Activated CD4-positive, CD25-positive, alpha-beta regulatory T cell treated with anti-CD3 and anti-CD28 coated beads, Interleukin-2, amount 50 U/mL, for 72 hours (primary cell): ENCODE measurements around the gene RPL10.

Experiments used
- DNase-seq: peaks from one replicate; pipeline ENCODE4 v3.0.0; 2021

RPL10 gene

GRCh38 chrX:154363706-154364439 is 34.3 kb upstream of the RPL10 start:
- DNase-seq = no peak

DNA sequence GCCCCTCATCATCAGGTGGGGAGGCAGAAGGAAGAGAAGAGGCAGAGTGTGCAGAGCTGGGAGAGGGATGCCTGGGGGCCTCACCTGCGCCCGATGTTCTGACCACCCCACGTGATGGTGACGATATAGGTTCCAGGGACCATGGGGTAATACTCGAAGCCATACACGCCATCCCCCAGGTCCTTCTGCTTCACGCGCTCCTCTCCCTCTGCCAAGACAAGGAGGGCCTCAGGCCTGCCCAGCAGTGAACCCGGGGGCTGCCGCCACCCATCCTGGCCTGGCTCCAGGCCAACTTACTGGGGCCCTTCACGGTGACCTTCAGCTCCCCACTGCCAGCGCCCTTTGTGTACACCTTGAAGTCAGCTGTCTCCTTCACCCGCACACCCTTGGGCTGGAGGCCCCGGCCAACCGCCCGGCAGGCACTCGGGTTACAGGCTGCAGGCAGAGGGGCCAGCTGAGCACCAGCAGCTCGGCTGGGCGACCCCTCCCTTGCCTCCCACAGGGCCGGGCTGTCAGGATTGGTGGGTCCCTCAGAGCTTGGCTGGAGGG is 33.1 kb upstream of the RPL10 start:
- DNase-seq = no peak

- no peak for DNase-seq
Observed at GRCh38 chrX:154365997-154366665, 32.0 kb upstream of the RPL10 start.

GRCh38 chrX:154366666-154367055 is 31.5 kb upstream of the RPL10 start:
- no peak for DNase-seq

- no peak for DNase-seq
Observed at GRCh38 chrX:154367474-154368308, 30.5 kb upstream of the RPL10 start.

DNA sequence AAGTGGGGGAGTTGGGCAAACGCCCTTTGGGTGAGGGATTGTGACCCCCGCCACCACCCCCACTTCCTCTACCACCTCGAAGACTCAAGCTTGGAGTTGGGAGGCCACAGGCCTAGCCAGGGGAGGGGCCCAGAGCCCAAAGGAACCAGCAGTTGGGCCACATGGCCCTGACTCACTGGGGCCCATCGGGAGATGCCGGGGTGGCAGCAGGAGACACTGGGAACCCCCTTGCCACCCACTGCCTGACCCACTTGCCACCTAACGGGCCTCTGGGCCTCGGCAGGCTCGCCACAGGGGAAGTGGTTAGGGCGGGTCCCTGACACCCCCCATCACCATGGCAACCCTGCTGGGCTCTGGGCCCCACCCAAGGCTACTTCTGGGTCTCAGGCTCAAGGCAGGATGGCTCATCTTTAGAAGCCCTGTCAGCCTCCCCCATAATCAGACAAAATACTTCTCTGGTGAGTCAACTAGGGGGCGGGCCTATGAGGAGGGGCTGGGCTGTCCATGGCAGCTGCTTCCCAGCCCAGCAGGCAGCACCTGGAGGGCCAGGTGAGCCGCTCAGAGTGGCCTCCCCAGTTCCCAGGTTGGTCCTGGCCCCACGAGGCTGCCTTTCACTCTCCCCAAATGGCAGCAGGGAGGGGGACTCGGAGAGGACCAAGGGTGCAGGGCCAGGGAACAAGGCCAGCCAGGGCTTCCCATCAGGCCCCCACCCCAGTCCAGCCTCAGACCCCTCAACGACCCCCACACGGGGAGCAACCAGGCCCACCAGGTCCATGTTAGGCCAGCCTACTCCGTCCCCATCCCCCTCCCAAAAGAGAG is 29.3 kb upstream of the RPL10 start:
- DNase-seq = peak; percentile 86

DNA sequence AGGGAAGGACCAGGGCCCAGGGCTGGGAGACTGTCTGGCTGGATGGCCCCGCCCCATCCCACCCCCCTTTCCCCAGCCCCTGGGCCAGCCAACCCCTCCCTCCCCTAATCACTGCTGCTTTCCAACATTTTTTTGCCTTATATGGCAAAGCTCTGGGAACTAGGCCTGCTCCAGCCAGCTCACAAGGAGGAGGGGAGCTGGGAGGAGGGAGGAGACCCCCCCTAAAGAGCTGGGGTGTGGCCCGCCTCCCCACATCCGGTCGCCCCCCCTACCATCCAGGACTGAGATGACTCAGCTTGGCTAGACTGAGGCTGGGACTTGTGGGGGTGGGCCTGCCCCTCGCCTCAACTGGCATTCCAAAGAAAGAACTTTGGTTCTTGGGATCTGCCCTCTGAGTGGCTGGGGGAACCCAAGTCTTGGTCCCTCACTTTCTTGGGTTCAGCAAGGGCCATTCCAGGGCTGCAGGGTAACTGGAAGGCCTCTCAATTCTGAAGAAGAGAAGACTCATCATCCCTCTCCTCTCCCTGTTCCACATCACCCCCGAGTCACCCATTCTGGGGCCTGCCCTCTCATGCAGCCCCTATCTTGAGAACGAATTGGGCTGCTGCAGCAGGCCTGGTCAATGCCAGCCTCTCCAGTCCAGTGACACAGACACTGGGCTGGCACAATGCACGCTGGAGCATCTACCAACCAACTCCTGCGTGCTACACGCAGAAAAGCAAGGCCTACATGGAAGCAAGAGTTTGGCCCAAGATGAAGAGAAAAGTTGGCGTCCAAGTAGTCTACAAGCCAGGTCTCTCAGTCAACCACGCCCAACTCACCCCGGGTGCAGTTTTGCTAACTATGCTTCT is 28.5 kb upstream of the RPL10 start:
- no peak for DNase-seq

DNA sequence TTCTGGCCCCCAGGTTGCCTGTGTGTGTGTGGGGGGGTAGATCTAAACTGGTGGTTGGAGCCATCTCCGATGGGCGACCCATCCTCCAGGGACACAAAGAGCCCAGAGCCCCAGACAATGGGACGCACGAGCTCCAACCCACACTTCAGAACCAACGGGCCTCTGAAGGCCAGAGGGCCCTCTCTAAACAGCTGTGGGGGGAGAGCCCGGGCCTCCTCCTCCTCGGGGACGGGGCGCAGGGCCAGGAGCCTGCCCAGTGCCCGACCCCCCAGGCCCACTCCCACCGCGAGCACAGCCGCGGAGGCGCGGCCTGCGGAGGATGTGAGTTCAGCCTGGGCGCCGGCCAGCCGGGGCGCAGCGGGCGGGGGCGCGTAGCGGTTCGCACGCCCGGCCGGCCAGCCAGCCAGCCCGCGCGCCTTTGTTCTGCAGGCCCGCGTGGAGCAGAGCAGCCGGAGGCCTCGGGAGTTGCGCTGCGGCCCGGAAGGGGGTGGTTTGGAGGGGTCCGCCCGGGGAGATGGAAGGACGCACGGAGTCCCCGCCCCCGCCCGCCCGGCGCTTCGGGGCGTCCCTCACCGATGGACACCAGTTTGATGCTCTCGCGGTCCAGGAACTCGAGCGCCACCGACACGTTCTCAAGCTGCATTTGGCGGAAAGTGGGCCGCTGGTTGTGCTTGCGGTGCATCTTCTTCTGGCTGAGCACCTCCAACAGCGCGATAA is 27.7 kb upstream of the RPL10 start:
- DNase-seq = no peak

DNA sequence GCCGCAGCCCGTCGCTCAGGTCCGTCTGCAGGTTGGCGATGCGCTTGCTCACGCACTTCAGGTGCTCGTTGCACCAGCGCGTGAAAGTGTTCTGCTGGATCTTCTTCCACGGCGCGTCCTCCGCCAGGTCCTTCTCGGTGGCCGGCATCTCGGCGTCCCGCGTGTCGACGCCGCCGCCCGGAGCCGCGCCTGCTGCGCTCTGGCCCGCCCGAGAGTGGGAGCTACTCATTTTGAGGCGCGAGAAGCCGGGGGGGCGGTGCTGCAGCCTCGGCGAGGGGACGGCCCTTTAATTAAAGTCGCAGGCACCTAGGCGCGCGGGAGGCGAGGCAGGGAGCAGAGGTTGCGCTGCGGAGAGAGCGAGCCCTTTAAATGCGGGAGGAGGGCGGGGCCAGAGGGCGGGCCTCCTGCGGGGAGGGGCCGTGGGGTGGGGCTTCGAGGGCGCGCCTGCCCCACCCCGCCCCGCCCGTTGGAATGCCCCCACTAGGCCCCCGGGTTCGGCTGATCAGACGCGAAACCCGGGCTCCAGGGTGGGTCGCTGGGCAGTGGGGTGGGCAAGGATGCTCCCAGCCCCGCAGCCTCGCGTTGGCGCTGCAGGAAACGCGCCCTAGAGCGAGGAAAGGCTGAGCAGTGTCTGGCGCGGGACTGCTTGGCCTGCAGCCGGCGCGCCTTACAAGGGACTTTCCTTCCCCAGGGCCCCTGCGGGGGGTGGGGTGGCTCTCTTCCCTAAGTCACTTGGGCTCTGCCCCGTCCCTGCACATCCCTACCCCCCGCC is 27.0 kb upstream of the RPL10 start:
- peak; percentile 84 for DNase-seq

- no peak for DNase-seq
Observed at GRCh38 chrX:154371789-154372300, 26.3 kb upstream of the RPL10 start.

DNA sequence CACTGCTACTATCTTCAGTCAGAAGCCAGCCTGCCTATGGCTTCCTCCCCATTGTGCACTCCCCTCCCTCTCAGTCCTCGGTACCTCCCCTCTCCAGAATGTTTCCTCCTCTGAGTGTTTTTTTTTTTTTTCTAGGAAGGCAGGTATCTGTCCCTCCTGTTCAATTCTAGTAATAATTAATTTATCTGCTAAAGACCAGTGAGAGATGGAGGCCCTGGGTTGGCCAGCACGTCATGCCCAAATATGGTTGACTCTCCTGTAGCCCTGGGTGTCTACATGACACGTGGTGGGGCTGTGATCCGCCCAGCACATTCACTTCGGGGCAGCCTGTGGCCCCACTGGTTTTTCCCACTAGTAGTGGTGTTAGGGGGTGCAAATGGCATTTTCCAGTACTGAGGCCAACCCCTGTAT is 25.6 kb upstream of the RPL10 start:
- DNase-seq = no peak

DNA sequence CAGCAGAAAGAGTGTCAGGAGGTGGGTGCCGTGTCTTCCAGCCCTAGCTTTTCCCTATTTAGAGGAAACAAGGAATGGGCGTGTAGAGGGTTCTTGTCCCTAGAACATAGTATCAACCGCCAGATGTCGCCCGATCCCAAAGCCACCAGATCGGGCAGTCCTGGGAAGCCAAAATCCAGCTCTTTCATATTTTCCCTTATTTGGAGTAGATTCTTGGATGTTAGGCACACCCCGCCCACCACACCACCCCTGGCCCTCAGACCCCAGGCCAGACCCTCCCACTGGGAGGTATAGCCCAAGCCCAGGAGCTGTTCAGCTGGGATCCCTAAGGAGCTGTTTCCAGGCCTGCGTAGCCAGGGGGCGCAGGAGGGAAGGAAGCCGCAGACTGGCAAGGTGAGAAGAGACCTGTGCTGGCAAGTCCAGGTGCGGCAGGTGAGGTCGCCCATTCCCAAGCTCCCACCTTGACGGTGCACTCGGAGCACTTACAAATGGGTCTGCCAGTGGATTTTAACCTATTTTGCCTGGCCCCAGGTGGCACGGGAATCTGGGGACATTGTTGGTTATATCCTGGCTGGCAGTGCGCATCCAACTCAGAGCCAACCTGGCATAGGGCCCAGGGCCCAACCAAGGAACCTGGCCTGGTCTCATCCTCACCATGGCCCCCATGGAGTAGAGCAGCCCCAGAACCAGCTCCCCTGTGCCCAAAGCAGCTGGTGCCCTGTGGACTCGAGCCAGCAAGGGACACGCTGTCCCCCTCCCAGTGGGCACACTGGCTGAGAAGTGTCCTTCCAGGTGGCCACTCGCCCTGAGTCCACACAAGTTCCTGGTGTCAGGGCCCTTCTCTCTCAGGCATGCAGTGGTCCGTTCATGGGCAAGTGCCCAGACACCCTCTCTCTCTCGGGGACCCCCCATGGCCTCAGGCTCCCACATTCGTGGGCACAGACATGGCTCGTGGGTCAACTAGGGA is 24.6 kb upstream of the RPL10 start:
- no peak for DNase-seq

- DNase-seq = peak; percentile 52
Observed at GRCh38 chrX:154374313-154375155, 23.6 kb upstream of the RPL10 start, which contains the start of gene FLNA. FLNA (minus strand) TSS chrX:154374634; CDS start chrX:154371245, 3,389 bp downstream.

DNA sequence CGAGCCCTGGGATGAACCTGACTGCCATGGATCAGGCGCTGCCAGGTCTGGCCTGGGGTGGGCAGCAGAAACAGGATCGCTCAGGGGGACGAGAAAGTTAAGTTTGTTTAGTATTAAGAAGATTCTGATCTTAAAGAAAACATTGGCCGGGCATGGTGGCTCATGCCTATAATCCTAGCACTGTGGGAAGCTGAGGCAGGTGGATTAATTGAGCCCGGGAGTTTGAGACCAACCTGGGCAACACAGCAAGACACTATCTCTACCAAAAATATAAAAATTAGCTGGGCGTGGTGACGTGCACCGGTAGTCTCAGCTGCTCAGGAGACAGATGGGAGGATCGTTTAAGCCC is 23.0 kb upstream of the RPL10 start:
- no peak for DNase-seq

- DNase-seq = no peak
Observed at GRCh38 chrX:154376774-154377173, 21.4 kb upstream of the RPL10 start.

DNA sequence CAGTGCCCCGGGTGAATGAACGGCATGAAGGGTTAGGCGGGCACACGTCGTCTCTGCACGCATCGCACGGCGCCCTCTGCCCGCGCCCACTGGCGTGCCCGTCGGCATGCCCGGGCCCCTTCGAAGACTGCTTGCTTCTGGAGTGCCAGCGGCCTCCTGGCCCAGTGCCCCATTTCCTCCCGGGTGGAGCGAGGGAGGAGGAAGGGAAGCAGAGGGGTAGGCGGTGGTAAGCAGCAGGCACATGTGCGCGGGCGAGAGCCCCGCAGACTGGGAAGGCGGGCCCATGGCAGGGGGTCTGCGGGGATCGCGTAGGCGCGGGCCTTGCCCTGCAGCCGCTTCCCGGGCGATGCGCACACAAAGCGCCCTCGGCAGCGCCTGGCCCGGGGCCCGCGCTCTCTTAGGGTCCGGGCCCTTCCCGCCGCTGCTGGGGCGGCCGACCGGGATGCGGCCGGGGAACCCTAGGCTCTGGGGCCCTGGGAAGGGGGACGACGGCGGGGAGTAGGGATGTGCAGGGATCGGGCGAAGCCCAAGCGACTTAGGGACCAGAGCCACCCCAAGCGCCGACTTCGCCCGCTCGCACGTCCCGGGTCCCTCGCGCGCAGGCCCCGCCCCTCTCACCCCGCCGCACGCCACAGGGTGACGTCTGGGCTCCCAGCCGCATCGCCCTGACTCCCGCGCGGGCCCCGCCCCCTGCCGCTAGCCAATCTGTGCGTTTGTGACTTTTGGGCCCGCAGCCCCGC is 19.9 kb upstream of the RPL10 start:
- no peak for DNase-seq
